Lower leg skin (tissue), 3 donors: Measurements from ENCODE around the gene TMC1.

Experiments
- POLR2A ChIP-seq, 2 donors: fragments of 450-650 bp; IDR thresholded peaks; one replicate each; pipeline ENCODE4 v1.6.1; 2016 to 2017; ENCODE audit warnings: antibody characterized with exemption in 2 of 2, mild to moderate bottlenecking in 1 of 2, moderate library complexity in 1 of 2
- TF ChIP-seq, protein P1 (sequence below), 3 donors: fragments of 450-650 bp; IDR thresholded peaks; one replicate each; pipeline ENCODE4 v1.5.1; 2016; ENCODE audit warnings: antibody characterized with exemption in 3 of 3, mild to moderate bottlenecking in 3 of 3, moderate library complexity in 2 of 3

DNA sequence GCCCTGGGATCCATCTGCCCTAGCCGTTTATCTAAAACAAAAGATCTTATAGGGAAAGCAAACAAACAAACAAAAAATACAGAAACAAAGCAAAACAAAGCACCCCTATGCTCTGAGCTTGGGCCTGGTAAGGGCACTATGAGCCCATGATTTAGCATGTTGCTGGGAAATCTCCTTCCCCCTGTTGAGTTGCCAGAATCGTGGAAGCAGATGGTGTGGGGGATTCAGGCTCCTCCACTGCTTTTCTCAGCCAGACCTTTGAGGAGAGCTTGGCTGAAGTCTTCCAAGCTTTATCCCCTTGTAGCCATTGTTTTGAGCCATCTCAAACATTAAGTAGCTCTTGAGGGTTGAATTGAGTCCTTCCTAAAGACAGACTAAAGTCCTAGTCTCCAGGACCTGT, 29.9 kb downstream of the TMC1 start:
- no peak for TF ChIP-seq POLR2A (IDR thresholded peaks at IDR 0.05)
- TF ChIP-seq, protein P1, sequence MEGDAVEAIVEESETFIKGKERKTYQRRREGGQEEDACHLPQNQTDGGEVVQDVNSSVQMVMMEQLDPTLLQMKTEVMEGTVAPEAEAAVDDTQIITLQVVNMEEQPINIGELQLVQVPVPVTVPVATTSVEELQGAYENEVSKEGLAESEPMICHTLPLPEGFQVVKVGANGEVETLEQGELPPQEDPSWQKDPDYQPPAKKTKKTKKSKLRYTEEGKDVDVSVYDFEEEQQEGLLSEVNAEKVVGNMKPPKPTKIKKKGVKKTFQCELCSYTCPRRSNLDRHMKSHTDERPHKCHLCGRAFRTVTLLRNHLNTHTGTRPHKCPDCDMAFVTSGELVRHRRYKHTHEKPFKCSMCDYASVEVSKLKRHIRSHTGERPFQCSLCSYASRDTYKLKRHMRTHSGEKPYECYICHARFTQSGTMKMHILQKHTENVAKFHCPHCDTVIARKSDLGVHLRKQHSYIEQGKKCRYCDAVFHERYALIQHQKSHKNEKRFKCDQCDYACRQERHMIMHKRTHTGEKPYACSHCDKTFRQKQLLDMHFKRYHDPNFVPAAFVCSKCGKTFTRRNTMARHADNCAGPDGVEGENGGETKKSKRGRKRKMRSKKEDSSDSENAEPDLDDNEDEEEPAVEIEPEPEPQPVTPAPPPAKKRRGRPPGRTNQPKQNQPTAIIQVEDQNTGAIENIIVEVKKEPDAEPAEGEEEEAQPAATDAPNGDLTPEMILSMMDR (IDR thresholded peaks at IDR 0.05), result no peak
